Measurements from ENCODE around the gene SFSWAP.
"Not testable (repeated sequence)": the region's sequence is repeated elsewhere in the genome, so short reads cannot be mapped to it uniquely, and the experiment has no call there.

SFSWAP gene

DNA sequence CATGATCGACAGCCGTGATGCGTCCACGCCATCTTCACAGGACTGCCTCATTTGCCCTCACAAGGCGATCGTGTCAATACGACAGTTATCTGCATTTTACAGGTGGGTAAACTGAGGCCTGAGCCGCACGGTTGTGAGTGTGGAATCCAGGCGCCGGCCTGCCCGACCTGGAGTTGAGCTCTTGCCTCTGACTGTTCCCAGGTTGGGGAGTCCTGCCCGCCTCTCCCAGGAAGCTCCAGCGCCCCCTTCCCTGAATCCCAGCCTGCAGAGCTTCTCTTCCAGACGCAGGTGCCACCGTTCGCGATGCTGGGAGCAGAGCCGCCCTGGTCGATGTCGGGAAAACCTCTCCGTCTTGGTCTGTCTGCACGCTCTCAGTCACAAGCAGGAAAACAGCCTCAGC, 31.1 kb upstream of the SFSWAP start:
- DNase-seq (ENCODE audit: low read depth, low spot score), result not testable (repeated sequence)

DNA sequence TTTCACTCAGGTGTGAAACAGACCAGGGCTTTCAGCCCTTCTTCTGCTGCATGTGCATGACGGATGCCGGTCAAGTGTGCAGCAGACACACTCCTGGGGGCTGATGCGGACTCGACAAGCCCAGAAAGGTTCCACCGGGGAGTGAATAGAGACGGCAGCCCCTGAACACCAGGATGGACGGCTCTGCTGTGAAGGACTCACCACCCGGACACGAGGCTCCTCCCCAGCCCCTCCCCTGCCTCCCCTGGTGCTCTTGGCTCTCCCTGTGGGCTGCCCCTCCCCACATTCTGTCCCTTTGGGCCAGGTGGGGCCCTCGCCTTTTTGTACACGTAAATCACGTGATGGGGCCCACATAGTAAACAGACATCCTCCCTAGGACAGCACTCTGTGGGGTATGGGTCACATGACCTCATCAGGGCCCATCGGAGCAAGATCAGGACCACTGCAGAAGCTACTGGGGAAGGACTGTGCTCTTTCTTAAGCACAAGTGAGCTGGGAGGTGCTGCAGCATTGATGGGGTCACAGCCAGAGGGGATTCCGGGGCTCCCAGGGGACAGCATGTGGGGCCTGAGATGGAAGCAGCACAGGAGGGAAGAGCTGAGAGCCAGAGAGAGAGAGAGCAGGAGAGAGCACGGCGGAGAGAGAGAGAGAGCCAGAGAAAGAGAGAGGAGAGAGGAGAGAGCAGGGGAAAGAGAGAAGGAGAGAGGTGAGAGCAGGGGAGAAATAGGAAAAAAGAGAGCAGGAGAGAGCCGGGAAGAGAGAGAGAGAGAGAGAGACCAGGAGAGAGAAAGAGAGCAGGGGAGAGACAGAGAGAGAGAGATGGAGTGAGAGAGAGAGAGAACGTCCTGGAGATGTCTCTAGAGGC, 30.3 kb upstream of the SFSWAP start:
- not testable (repeated sequence) for DNase-seq (ENCODE audit: low read depth, low spot score)

DNA sequence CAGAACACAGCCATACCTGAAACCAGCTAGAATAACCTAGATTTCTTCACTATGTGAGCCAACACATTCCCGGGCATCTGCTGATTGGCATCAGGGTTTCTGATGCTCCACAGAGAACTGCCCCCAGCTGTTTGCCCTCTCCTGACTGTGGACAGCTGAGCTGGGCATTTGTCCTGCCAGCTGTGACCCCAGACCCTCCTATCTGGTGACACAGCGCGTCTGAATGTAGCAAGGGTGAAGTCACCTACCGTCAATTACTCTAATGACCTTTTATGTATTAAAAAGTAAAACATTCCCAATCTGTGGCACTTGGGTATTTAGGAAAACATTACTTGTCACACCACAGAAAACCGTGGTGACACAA, 29.7 kb upstream of the SFSWAP start:
- DNase-seq (ENCODE audit: low read depth, low spot score), result no peak

DNA sequence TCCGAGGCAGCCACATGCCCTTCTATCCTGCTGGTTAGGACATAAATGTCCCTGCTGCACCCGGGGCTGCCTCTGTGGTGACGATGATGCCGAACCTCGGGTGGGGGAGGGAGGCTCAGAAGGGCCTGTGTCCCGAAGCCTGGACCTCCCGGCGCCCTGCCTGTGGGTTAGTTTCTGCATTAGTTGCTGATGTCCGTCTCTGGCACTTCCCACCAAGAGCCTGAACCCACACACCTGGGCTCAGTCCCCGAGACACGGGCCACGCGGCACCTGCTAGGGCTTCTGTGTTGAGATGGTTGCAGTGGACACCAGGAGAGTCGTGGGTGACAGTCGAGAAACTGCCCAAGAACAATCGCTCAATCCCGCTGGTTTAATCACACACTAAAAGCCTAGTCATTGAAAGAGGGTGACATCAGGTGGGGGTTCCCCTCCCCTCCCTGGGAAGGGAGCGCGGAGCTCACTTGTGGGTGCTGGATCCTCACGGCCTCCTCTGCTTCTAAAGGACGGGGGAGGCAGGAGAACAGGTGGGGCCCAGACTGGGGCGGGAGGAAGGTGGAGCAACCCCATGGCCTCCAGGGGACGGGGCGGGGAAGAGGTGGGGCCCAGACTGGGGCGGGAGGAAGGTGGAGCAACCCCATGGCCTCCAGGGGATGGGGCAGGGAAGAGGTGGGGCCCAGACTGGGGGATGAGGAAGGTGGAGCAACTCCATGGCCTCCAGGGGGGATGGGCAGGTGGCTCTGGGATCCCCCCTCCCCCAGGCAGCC, 29.0 kb upstream of the SFSWAP start:
- peak; percentile 5 for DNase-seq (ENCODE audit: low read depth, low spot score)

- no peak for DNase-seq (ENCODE audit: low read depth, low spot score)
Observed at GRCh38 chr12:131682510-131682895, 28.4 kb upstream of the SFSWAP start.

DNA sequence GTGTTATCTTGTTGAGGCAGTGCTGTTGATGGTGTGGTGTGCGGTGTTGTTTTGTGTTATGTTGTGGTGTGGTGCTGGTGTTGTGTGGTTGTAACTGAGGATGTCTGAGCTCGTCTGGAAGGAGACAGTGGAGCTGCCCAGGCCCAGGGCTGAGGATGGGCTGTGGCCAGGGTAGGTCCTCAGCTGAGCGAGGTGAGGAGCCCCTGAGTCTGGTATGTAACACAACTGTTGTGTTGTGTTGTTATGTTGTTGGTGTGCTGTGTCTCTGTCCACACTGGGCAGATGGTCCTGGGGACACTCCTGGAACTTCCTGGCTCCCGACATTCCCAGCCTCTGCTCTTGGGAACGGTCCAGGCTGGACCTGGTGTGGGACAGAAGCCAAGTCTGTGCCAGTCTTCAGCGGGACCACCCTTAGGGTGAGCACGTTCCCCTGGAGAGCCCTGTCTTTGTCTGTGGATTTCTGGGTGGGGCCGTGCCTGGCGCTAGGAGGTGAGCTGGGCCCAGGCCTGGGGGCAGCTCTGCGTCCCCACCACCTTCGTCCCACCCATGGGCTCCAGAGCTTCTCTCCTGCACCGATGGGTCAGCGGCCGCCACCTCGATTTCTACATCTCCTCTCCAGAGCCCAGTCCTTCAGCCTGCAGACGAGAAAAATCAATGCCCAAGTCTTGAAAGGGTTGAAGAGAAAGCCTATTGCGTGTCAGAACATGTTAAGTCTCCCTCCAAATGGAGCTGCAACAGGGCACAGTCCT, 27.4 kb upstream of the SFSWAP start:
- DNase-seq (ENCODE audit: low read depth, low spot score), result no peak

- DNase-seq (ENCODE audit: low read depth, low spot score), result no peak
Observed at GRCh38 chr12:131684015-131684725, 26.7 kb upstream of the SFSWAP start.

- no peak for DNase-seq (ENCODE audit: low read depth, low spot score)
Observed at GRCh38 chr12:131687346-131688125, 23.4 kb upstream of the SFSWAP start.

- DNase-seq (ENCODE audit: low read depth, low spot score), result no peak
Observed at GRCh38 chr12:131688131-131688844, 22.6 kb upstream of the SFSWAP start.

GRCh38 chr12:131688845-131689154, 22.1 kb upstream of the SFSWAP start:
- DNase-seq (ENCODE audit: low read depth, low spot score), result no peak

GRCh38 chr12:131690320-131690719, 20.6 kb upstream of the SFSWAP start:
- no peak for DNase-seq (ENCODE audit: low read depth, low spot score)

DNA sequence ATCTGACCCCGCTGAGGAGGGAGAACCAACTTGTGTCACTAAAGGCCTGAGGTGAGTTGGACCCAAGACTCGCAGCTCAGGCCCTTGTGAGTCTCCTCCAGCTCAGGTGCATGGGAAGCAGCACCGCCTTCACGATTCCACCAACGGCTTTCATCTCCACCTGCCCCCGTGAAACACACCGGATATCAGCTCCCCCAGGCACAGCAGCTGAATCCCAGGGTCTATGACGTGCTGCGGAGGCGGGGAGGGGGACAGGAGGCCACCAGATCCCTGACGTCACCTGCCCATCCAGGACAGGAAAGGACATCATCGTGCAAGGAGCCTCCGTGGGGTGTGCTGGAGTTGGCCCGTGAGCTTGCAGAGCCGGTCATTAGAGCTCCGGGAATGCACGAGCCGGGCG, 18.5 kb upstream of the SFSWAP start:
- DNase-seq (ENCODE audit: low read depth, low spot score), result no peak

DNA sequence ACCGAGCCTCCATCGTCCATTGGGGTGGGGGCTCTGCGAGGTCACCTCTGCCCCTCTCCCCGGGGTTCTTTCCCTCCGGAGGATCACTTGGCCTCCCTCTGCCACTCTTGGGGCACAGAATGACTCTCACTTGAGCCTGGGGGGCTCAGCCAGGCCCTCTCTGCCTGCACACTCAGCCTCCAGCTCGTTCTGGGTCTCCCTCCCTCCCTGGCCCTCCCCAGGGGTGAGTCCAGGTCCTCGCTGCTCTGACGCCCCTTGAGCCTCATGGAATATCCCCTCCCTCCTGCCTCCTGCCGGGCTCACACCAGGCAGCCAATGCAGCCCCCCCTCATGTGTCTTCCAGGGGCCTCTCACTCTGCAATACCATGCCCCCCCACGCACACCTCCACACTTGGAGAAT, 17.7 kb upstream of the SFSWAP start:
- no peak for DNase-seq (ENCODE audit: low read depth, low spot score)

DNA sequence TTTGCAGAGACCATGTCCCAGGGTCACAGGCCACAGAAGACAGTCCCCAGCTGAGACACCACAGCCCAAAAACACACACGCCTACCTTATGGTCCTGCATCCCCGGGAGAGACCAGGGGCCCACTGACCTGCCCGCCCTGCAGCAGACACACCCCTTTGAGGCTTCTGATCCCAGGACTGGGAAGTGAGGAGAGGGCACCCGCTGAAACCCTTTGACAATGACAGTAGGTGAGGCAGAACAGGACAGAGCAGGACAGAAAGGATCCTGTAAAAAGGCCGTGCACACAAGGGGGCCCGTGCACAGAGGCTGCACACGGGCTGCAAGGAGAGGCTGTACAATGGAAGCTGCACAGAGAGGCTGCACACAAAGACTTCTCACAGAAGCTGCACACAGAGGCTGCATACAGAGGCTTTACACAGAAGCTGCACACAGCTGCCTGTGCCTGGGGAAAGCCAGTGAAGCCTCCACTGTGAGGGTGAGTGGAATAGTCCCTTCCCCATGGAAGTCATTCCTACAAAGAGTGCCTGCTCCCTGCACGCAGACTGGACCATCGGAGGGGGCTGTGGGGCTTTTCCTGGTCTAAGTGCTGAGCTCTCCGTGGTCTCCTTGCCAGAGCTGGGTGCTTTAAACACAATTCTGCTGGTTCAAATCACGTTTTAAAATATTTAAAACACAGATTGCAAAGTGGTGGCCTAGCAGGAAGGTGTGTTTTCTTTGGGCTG, 16.6 kb upstream of the SFSWAP start:
- no peak for DNase-seq (ENCODE audit: low read depth, low spot score)

GRCh38 chr12:131695968-131696367, 14.9 kb upstream of the SFSWAP start:
- no peak for DNase-seq (ENCODE audit: low read depth, low spot score)

GRCh38 chr12:131698286-131698685, 12.6 kb upstream of the SFSWAP start:
- no peak for DNase-seq (ENCODE audit: low read depth, low spot score)

DNA sequence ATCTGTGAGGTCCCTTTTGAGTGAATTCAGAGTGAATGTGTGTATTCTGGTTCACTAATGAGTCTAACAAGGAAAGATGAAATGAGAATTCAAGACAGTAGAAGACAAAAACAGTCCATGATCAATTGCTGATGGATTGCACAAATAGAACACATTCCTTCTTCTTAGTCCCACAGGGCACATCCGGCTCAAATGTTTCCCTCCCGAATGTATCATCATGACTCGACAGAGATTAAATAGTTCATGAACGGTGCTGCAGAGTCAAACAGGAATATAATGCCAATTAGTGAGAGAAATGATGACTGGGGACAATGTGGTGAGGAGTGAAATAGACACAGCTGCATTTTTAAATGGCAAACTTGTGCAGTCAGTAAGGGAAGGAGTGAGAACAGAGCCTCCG, 11.5 kb upstream of the SFSWAP start:
- no peak for DNase-seq (ENCODE audit: low read depth, low spot score)

DNA sequence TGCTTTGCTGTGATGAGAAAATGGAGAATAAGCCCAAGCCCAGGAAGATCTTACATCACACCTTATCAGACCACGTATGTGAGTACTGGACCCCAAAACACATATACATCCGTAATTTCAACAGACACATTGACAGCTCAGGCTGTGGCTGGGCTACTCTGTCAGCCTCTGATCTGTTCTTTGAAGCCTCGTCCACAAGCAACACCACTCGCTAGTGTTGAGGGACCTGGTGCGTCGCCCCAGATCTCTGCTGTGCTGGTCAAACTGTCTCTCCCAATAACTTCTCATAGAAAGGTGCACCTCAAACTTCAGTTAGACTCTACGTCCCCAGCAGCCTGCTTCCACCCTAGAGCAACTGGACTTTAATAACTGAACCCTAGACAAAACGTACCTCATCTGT, 10.6 kb upstream of the SFSWAP start:
- DNase-seq (ENCODE audit: low read depth, low spot score), result no peak

GRCh38 chr12:131701705-131702572, 9.0 kb upstream of the SFSWAP start:
- no peak for DNase-seq (ENCODE audit: low read depth, low spot score)

All from activated naive CD8-positive, alpha-beta T cell treated with anti-CD3 and anti-CD28 coated beads, Interleukin-2, amount 50 U/mL, for 16 hours (primary cell).